ENCODE data around the gene LRRC72. TPM values are rescaled to one million over a fixed set of nuclear protein-coding genes. Genes with fewer than 3 reads are reported as not detected.

The LRRC72 gene
- total RNA-seq, 1 experiment from 2014 or later: not detected

DNA sequence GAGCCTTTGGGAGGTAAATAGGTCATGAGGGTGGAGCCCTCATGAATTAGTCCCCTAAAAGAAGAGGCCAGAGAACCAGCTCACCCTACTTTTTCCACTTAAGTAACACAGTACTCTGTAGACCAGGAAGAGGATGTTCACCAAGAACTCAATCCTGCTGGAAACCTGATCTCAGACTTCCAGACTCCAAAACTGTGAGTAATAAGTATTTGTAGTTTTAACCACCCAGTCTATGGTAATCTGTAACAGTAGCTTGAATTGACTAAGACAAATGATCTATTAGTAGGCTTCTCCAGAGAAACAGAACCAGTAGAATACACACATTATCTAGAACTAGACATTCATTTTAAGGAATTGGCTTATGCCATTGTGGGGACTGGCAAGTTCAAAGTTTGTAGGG is 67.4 kb downstream of the LRRC72 start:
- Histone ChIP-seq H3K79me1 (ENCODE audit: insufficient read depth, low read depth, low read length, poor library complexity, severe bottlenecking) (no peaks in the 10 kb centered on the region), H2BK20ac (ENCODE audit: low read depth, low read length, poor library complexity, severe bottlenecking) (no peak overlapping the region), H4K5ac (ENCODE audit: insufficient read length, low read depth, low read length) (no peak overlapping the region), H2BK120ac (ENCODE audit: low read depth, low read length, poor library complexity, severe bottlenecking) (no peak overlapping the region), H3T11ph (ENCODE audit: low read length) (no peak overlapping the region), H3K9me3 (ENCODE audit: control insufficient read depth, low read depth, low read length) (no peaks in the 10 kb centered on the region), H2BK5ac (ENCODE audit: insufficient read length, low read length) (no peak overlapping the region), H3K79me2 (ENCODE audit: insufficient read depth, low read length) (no peaks in the 10 kb centered on the region), H2BK15ac (ENCODE audit: low read depth, low read length) (no peak overlapping the region), H4K20me1 (ENCODE audit: control insufficient read depth, insufficient read depth, insufficient read length) (no peaks in the 10 kb centered on the region), H3K4me1 (ENCODE audit: insufficient read depth, low read length) (no peaks in the 10 kb centered on the region), H2AK5ac (ENCODE audit: insufficient read length, low read length) (no peak overlapping the region), H2AFZ (ENCODE audit: low read length) (no peak overlapping the region), H2BK12ac (ENCODE audit: insufficient read length, low read depth, low read length) (no peak overlapping the region), H4K8ac (replicated peaks; ENCODE audit: insufficient read length, low read depth, low read length) (no peak overlapping the region), H3K27me3 (ENCODE audit: insufficient read depth, low read length) (no peaks in the 10 kb centered on the region), H4K91ac (ENCODE audit: insufficient read length, low read depth, low read length) (no peak overlapping the region), H3K23ac (ENCODE audit: insufficient read length, low read depth, low read length) (no peak overlapping the region), H3K27ac (ENCODE audit: insufficient read length, low read depth, low read length) (no peak overlapping the region), H3K23me2 (ENCODE audit: insufficient read length, low read depth, low read length, poor library complexity, severe bottlenecking) (no peaks in the 10 kb centered on the region), H3K9ac (ENCODE audit: extremely low read depth, insufficient read length, low read length) (no peak overlapping the region), H3K14ac (ENCODE audit: insufficient read depth, low read length) (no peak overlapping the region), H3K56ac (ENCODE audit: insufficient read length, low read depth, low read length) (no peak overlapping the region), H3K4me2 (ENCODE audit: insufficient read depth, insufficient read length, low read length) (no peak overlapping the region), H3K4ac (ENCODE audit: low read depth, low read length) (no peak overlapping the region), H3K18ac (ENCODE audit: insufficient read length, low read depth, low read length) (no peak overlapping the region)
- no peak overlapping the region for H3K4me3 Mint-ChIP-seq
- no peak overlapping the region for H3K27ac Mint-ChIP-seq
- peaks cover 13 to 16% of the 10 kb centered on the region in 2 experiments for H3K4me1 Mint-ChIP-seq
- no peak for DNase-seq
- TF ChIP-seq, protein P1, sequence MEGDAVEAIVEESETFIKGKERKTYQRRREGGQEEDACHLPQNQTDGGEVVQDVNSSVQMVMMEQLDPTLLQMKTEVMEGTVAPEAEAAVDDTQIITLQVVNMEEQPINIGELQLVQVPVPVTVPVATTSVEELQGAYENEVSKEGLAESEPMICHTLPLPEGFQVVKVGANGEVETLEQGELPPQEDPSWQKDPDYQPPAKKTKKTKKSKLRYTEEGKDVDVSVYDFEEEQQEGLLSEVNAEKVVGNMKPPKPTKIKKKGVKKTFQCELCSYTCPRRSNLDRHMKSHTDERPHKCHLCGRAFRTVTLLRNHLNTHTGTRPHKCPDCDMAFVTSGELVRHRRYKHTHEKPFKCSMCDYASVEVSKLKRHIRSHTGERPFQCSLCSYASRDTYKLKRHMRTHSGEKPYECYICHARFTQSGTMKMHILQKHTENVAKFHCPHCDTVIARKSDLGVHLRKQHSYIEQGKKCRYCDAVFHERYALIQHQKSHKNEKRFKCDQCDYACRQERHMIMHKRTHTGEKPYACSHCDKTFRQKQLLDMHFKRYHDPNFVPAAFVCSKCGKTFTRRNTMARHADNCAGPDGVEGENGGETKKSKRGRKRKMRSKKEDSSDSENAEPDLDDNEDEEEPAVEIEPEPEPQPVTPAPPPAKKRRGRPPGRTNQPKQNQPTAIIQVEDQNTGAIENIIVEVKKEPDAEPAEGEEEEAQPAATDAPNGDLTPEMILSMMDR (conservative IDR thresholded peaks at IDR 0.05): no peak
- no peaks in the 10 kb centered on the region for H3K27me3 Mint-ChIP-seq (ENCODE audit: low read depth)
- H3K9me3 Mint-ChIP-seq: no peaks in the 10 kb centered on the region
- H3K36me3 Mint-ChIP-seq (ENCODE audit: insufficient read depth in 1 of 3, low read depth in 3 of 3): no peaks in the 10 kb centered on the region
